Lower lobe of right lung (tissue), 2 donors: ENCODE measurements around the gene TRUB2. TPM values are rescaled to one million over a fixed set of nuclear protein-coding genes. Genes with fewer than 3 reads are reported as not detected.

Experiments used
- ATAC-seq, 2 donors: fragments of 200-7000 bp; cut with Tn5 transposase; one replicate each; pipeline ENCODE4 v1.9.1; 2020 to 2022; ENCODE audit warnings: mild to moderate bottlenecking in 2 of 2, moderate library complexity in 2 of 2
- DNase-seq: peaks from one replicate; pipeline ENCODE4 v3.0.0-alpha.2; 2020
- H3K27ac ChIP-seq: fragments of 200-600 bp; one replicate; pipeline ENCODE4 v1.8.0; 2022
- H3K27me3 ChIP-seq: fragments of 200-600 bp; one replicate; pipeline ENCODE4 v1.8.0; 2022; ENCODE audit warnings: low read depth
- H3K36me3 ChIP-seq: fragments of 200-600 bp; one replicate; pipeline ENCODE4 v1.8.0; 2022; ENCODE audit warnings: mild to moderate bottlenecking
- H3K4me1 ChIP-seq: fragments of 200-600 bp; one replicate; pipeline ENCODE4 v1.8.0; 2022
- H3K4me3 ChIP-seq: fragments of 200-600 bp; one replicate; pipeline ENCODE4 v1.8.0; 2022; ENCODE audit warnings: mild to moderate bottlenecking
- H3K9me3 ChIP-seq: fragments of 200-600 bp; one replicate; pipeline ENCODE4 v1.8.0; 2022
- intact Hi-C: fragments of 100-400 bp; cut with DNase I; formaldehyde crosslinking; loops from one replicate; pipeline ENCODE4 v1.11.0; 2022
- total RNA-seq: library from RNA; stranded (reverse); fragmentation: NEBNext Ultra II Directional; extraction: Animal tissue kit (Norgen Biotek cat#: 25700); gene quantifications from one replicate; pipeline ENCODE4 v1.2.1, GENCODE V29; 2021
- TF ChIP-seq, protein P1 (sequence below): fragments of 200-600 bp; IDR thresholded peaks from one replicate; pipeline ENCODE4 v1.8.0; 2022; ENCODE audit warnings: antibody characterized with exemption, mild to moderate bottlenecking
- donor health status: DM: no; HTN: yes; CAD: no; lungs with severe emphysema.

The TRUB2 gene
- total RNA-seq, 1 donor from 2014 or later = 18.1 TPM

DNA sequence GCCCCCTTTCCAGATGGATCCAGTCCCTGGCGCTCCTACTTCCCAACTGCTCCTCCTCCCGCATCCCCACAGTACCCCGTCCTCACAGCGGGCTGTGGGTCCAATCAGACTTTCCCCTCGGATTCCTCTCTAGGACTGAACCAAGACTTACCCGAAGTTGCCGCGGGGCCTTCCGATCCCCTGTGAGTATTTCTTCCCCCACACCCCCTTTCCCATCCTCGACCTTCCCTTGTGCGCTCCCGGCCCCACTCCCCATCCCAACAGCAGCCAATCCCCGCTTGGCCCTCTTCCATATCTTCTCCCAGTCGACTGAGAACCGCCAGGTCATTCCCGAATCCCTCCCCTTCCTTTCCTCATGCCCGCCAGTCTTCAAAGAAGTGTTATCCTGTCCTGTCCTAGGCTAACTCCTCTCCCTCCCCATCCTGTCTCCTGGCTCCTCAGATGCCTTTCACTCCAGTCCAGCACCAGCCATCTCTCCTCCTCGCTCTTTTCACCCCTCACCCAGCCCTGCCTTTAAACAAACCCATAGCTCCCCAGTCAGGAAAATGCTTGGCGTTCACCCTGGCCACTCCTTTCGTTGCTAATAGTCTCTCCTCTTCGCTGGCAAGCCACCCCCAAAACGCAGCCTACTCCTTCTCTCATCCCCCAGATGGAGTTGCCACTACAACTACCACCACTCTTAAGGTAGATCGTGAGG lies 45.5 kb downstream of the TRUB2 start:
- peak overlapping the region; percentile 86 for H3K4me3 ChIP-seq
- H3K27me3 ChIP-seq = no peaks in the 10 kb centered on the region
- ATAC-seq (peak; percentile 7 to 19), DNase-seq (no peak)
- no peaks in the 10 kb centered on the region for H3K9me3 ChIP-seq
- peak overlapping the region; percentile 88 for H3K27ac ChIP-seq
- H3K4me1 ChIP-seq = peaks cover 45% of the 10 kb centered on the region
- H3K36me3 ChIP-seq = peaks cover 18% of the 10 kb centered on the region
- TF ChIP-seq, protein P1, sequence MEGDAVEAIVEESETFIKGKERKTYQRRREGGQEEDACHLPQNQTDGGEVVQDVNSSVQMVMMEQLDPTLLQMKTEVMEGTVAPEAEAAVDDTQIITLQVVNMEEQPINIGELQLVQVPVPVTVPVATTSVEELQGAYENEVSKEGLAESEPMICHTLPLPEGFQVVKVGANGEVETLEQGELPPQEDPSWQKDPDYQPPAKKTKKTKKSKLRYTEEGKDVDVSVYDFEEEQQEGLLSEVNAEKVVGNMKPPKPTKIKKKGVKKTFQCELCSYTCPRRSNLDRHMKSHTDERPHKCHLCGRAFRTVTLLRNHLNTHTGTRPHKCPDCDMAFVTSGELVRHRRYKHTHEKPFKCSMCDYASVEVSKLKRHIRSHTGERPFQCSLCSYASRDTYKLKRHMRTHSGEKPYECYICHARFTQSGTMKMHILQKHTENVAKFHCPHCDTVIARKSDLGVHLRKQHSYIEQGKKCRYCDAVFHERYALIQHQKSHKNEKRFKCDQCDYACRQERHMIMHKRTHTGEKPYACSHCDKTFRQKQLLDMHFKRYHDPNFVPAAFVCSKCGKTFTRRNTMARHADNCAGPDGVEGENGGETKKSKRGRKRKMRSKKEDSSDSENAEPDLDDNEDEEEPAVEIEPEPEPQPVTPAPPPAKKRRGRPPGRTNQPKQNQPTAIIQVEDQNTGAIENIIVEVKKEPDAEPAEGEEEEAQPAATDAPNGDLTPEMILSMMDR = no peak
- intact Hi-C loops = no loop called here

DNA sequence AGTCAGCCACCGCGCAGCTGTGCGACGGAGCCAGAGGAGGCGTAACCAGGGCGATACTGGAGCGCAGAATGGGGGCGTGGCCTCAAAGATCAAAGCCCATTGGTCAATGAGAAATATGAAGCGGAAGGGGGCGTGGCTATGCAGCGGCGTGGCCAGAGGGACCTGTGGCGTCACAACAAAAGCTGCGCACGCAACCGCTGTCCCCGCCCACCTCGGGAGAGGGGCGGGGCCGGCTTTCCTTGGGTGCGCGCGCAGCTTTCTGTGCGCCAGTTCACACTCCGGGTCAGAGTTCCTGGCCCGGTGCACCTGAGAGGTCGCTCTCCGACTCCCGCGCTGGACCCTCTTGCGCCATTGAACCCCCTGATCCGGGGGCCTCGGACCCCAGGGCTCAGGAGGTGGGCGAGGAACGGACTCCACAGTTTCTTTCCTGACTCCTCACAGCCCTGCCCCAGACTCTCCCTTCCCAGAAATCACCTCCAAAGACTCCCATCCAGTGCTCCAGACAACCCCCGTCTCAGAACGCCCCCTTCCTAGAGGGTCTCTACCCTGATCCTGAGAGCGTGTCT lies 46.2 kb downstream of the TRUB2 start, which contains the start of gene SWI5:
SWI5 (plus strand) TSS at position 269 of the 566 bp plus-strand sequence.
- Histone ChIP-seq H3K36me3 (peaks cover 24% of the 10 kb centered on the region), H3K4me3 (peak within 1 kb of the TSS; percentile 86), H3K27ac (peak within 1 kb of the TSS; percentile 88), H3K9me3 (no peaks in the 10 kb centered on the region), H3K27me3 (no peaks in the 10 kb centered on the region), H3K4me1 (peaks cover 45% of the 10 kb centered on the region)
- ATAC-seq (peak; percentile 99), DNase-seq (peak; percentile 99)
- intact Hi-C loops = no loop called here
- TF ChIP-seq, protein P1 = no peak

DNA sequence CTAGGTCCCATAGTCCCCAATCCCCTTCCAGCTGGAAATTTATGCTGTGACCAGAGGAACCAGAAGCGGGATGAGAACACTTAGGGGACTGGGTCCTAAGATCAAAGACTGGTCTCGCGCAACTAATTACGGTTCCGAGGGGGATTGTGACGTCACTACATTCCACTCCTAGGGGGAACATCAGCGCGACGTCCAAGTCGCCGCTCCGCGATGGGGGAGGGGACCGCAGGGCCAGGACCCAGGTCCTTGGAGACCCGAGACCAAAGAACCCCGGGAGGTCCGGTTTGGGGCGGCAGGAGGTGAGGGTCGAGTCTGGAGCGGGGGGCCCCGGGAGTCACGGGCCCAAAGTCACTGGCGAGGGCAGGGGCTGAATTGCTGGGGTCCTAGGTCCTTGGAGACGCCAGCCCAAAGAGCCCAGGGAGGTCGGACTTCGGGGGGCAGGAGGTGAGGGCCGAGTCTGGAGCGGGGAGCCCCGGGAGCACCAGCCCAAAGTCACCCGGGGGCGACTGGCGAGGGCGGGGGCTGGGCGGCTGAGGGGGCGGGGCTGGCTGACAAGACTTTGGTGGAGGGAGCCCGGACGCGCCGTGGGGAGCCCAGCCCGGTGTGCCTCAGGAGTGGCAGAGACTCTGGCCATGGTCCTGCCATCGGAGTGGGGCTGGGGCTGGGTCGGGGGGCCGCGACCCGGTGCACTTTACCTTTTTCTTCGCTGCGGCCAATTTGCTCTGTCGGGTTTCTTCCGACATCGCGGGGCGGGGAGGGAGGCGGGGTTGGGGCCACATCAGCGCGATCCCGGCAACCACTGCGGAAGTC lies 46.8 kb downstream of the TRUB2 start, which contains the start of gene GOLGA2:
GOLGA2 (minus strand) TSS at position 810 of the 810 bp plus-strand sequence; CDS start at position 779, 31 bp downstream.
- Histone ChIP-seq H3K4me3 (peak within 1 kb of the TSS; percentile 86), H3K36me3 (peaks cover 27% of the 10 kb centered on the region), H3K4me1 (peaks cover 45% of the 10 kb centered on the region), H3K27ac (peak within 1 kb of the TSS; percentile 88), H3K27me3 (no peaks in the 10 kb centered on the region), H3K9me3 (no peaks in the 10 kb centered on the region)
- DNase-seq (peak; percentile 58), ATAC-seq (peak; percentile 77 to 84)
- intact Hi-C loops = no loop called here
- TF ChIP-seq, protein P1 = peak; percentile 8

DNA sequence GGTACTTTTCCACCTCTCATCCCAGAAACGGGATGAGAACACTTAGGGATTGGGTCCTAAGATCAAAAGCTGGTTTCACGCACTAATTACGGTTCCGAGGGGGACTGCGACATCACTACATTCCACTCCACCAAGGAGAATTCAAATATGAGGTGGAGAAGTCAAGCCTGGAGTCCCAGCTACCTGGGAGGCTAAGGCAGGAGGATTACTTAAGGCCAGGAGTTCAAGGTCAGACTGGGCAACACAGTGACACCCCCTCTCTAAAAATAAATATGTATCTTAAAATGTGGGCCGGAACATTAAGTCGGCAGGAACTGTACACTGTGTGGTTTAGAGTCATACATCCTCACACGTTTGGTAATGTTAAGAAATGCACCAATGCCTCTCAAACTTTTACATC lies 48.0 kb downstream of the TRUB2 start:
- DNase-seq (no peak), ATAC-seq (no peak)
- Histone ChIP-seq H3K9me3 (no peaks in the 10 kb centered on the region), H3K4me3 (peak overlapping the region; percentile 86), H3K27ac (peak overlapping the region; percentile 88), H3K36me3 (peaks cover 32% of the 10 kb centered on the region), H3K4me1 (peaks cover 37% of the 10 kb centered on the region), H3K27me3 (no peaks in the 10 kb centered on the region)
- TF ChIP-seq, protein P1 = no peak
- intact Hi-C loops = no loop called here

DNA sequence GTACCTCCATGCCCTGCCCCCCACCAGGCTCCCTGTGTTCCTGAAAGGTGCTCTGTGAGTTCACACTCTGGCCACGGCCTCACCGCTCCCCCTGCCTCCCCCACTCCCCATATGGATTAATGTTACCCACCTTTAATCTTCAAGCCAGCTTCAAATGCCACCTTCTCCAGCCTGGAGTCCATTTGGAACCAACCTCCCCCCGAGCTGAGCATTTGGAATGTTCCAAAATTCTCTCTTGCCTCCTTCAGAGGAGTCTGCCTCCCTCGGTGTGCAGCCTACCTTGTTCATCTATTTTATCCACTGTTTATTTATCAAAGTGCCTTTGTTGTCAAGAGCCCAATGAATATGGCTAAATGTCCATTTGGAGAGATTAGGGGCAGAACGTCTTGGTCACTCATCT lies 50.7 kb downstream of the TRUB2 start:
- Histone ChIP-seq H3K9me3 (no peaks in the 10 kb centered on the region), H3K36me3 (peaks cover 55% of the 10 kb centered on the region), H3K27ac (no peak overlapping the region), H3K27me3 (no peaks in the 10 kb centered on the region), H3K4me1 (peaks cover 15% of the 10 kb centered on the region), H3K4me3 (no peak overlapping the region)
- DNase-seq (no peak), ATAC-seq (no peak)
- intact Hi-C loops = no loop called here
- TF ChIP-seq, protein P1 = no peak
